GM18498 (cell line): Measurements from ENCODE around the gene CLDN10.

Source experiments
- ATAC-seq: cut with Tn5 transposase; IDR thresholded peaks from one replicate; pipeline ENCODE4 v1.9.1; 2021; ENCODE audit warnings: mild to moderate bottlenecking, moderate library complexity; ENCODE audit not compliant: unreplicated experiment

CLDN10 gene

DNA sequence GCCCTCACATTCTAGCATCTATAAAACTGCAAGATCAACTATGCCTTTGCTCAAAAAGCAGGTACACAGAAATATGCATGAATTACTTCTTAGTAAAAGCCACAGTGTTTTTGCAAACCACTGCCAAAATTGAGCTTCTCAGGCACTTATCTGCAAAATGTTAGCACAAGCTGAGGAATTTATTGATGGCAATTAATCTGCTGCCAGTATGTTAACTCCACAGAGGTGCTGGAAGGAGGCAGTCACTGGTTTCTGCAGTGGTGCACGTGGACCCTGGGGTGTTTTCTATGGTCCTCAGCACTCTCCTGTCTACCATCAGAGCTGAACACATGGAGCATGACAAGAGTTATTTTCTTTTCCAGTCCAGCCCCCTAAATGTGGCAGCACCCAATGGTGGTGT, 44.2 kb downstream of the CLDN10 start:
- no peak for ATAC-seq

DNA sequence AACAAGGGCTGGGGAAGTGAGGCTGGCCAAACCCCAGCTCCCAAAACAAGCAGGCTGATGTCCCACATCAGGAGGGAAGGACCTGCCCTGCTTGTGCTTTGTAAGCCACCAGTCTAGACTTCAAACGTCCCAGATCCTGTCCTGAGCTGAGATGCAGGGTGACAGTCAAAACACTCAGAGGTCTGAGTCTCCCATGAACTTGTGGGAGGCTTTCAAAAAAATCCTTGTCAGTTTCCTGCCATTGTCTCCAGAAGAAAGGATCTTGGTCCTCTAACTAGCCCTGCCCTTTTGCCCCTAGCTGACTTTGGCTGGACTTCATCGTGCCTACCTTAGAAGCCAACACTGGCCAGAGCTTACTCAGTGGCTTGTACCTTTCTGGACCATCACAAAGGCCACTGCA, 48.7 kb downstream of the CLDN10 start:
- ATAC-seq = no peak

GRCh38 chr13:95601906-95602305, 49.4 kb downstream of the CLDN10 start:
- ATAC-seq = no peak

GRCh38 chr13:95603887-95604555, 51.5 kb downstream of the CLDN10 start:
- no peak for ATAC-seq

GRCh38 chr13:95604556-95604915, 52.0 kb downstream of the CLDN10 start:
- ATAC-seq = no peak

DNA sequence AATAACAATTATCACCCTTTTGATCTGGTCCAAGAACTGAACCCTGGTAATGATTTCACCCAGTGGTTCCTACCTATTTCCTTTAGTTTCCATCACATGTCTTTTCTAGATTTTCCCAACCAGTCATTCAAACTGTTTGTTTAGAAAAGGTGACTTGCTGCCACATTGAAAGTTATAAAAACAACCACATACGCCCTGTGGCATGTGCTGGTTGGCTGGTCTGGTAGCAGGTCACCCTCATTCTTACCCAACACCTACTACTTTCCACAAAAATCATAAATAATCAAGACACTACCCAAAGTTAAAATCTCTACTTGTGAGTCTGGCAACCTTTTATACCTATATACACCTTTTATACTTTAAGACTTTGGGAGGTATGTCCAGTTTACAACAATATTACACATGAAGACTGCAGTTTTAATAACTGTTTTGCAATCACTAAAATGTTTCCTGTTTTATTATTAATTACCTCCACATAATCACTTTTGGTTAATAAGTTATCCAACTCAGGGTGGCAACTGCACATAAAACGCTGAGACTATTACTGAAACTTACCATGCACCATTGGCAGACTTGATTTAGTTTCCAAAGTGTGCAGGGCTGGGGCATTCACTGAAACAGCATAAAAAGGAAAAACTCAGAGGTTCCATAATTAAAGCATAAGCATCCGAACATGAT, 53.1 kb downstream of the CLDN10 start:
- ATAC-seq = no peak

DNA sequence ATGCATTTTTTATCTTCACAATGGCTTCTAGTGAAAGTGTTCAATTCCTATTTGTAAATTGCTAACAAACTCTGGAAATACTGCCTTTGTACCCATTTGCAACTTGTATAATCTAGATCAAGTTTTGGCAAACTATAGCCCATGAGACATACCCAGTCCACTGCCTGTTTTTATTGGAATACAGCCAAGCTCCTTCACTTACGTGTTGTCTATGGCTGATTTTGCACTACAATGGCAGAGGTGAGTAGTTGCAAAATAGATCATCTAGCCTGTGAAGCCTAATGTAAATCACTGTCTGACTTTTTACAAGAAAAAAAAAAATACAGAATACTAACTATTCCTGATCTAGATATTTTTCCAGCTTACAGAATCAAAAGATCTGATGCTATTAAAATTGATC, 54.8 kb downstream of the CLDN10 start:
- ATAC-seq = no peak

GRCh38 chr13:95608640-95609323, 56.3 kb downstream of the CLDN10 start:
- no peak for ATAC-seq

- ATAC-seq = no peak
Measured at GRCh38 chr13:95614641-95615245, 62.2 kb downstream of the CLDN10 start.

DNA sequence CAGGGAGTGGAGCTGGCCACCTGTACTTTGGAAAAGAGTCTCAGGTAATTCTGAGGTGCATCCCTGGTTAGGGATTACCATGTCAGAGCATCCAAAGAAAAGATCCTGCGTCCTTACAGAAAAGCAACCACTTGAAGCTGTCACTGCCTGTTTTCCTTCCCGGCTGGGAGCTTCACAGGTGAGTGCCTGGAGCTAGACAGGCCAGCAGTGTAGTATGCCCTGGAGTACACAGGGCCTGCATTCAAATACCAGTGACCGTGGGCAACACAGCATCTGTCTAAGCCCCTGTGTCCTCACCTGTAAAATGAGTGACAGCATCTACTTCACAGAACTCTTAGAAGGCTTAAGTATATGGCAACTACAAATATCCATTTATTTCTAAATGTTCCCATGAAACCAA, 63.0 kb downstream of the CLDN10 start:
- no peak for ATAC-seq

DNA sequence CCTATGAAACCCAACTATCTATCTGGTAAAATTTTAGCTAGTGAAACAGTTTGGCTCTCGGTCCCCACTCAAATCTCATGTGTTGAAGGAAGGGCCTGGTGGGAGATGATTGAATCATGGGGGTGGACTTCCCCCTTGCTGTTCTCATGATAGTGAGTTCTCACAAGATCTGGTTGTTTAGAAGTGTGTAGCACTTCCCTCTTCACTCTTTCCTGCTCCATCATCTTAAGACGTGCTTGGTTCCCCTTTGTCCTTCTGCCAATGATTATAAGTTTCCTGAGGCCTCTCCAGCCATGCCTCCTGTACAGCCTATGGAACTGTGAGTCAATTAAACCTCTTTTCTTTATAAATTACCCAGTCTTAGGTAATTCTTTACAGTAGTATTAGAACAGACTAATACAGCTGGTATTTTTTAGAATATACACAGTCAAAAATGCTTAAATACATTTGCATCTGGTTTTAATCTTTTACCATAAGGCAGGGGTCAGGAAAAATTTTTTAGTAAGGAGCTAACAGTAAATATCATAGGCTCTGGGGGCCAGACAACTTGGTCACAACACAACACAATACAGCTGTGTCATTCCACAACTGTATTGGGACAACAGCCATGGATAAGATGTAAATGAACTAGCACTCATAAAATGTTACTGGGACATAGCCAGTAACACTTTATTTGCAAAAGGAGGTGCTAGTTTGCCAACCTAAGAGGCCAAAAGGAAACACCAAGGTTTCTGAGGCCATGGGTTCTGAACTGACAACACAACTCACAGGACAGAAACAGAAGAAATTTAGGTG, 67.7 kb downstream of the CLDN10 start:
- ATAC-seq = no peak

- no peak for ATAC-seq
Measured at GRCh38 chr13:95620825-95621498, 68.4 kb downstream of the CLDN10 start.

DNA sequence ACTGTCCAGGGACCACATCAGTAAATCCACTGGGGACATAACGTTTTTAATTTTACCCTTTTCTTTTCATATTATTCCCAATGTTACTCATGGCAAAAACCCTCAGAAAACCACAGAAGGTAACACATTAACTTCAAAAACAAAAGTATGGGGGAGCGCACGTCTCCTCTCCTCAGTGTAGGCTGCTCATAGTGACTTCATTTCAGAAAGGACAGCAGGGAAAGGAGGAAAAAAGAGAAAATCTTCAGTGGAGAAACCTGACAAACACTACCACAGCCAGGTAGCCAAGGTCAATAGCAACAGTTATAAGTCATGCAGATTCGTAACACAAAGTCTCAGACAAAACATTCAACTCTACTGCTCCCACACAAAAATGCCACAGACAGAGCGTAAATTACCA, 70.6 kb downstream of the CLDN10 start:
- ATAC-seq = no peak

DNA sequence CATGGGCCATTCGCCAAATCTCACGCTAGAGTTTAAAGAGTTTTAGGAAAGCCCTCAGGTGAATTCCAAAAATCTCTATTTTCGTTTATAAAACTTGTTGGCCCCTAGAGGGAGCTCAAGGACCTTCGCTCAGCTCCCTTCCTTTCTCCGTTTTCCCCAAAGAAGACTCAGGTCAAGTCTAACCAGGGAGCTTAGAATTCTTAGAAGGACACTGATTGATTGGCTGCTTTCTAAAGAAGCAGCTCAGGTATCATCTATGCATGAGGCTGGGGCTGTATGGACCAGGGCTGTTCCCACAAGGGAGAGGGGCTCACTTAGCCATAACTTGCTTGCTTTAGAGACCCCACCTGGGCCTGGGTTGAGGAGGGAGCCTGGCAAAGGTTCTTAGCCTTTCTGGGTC, 71.5 kb downstream of the CLDN10 start:
- no peak for ATAC-seq

- ATAC-seq = no peak
Measured at GRCh38 chr13:95626768-95627167, 74.2 kb downstream of the CLDN10 start.

DNA sequence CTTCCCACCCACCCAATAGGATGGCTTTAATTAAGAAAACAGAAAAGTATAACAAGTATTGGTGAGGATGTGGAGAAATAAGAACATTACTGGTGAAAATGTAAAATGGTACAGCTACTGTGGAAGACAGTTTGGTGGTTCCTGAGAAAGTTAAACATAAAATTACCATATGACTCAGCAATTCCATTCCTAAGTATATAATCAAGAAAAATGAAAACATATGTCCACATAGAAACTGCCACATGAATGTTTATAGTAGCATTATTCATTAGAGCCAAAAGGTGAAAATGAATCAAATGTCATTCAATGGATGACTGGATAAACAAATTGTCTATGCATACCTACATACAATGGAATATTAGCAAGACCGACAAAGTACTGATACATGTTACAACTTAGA, 75.1 kb downstream of the CLDN10 start:
- no peak for ATAC-seq

- ATAC-seq = no peak
Measured at GRCh38 chr13:95628488-95628887, 76.0 kb downstream of the CLDN10 start.

GRCh38 chr13:95629071-95629470, 76.6 kb downstream of the CLDN10 start:
- ATAC-seq = no peak
